Hippocampal formation (tissue), 2 donors: ENCODE measurements around the gene GCK.
A peak's percentile ranks its signal among the peaks of the same experiment; 100 is the strongest.
"Not testable (repeated sequence)": the region's sequence is repeated elsewhere in the genome, so short reads cannot be mapped to it uniquely, and the experiment has no call there.

Experiments used
- DNase-seq, 2 donors: peaks; one replicate each; lab custom pipeline; 2025; lab: John Stamatoyannopoulos, UW

GCK gene

GRCh38 chr7:44180631-44181030, 8.6 kb downstream of the GCK start:
- no peak for DNase-seq

GRCh38 chr7:44177570-44178131, 11.6 kb downstream of the GCK start:
- peak in 1 of 2 donors; percentile 21 for DNase-seq

GRCh38 chr7:44176486-44176885, 12.8 kb downstream of the GCK start:
- no peak for DNase-seq

- no peak for DNase-seq
Observed at GRCh38 chr7:44175730-44176129, 13.5 kb downstream of the GCK start.

GRCh38 chr7:44174694-44174948, 14.6 kb downstream of the GCK start:
- not testable (repeated sequence) for DNase-seq

- no peak for DNase-seq
Observed at GRCh38 chr7:44173911-44174693, 15.1 kb downstream of the GCK start.

- no peak for DNase-seq
Observed at GRCh38 chr7:44172803-44173424, 16.3 kb downstream of the GCK start.

GRCh38 chr7:44172352-44172751, 16.9 kb downstream of the GCK start:
- no peak for DNase-seq

GRCh38 chr7:44171901-44172300, 17.3 kb downstream of the GCK start:
- not testable (repeated sequence) for DNase-seq

- no peak for DNase-seq
Observed at GRCh38 chr7:44167920-44168319, 21.3 kb downstream of the GCK start.

GRCh38 chr7:44163591-44163990, 25.6 kb downstream of the GCK start:
- no peak for DNase-seq

GRCh38 chr7:44162785-44163395, 26.3 kb downstream of the GCK start:
- no peak for DNase-seq

GRCh38 chr7:44162179-44162578, 27.1 kb downstream of the GCK start:
- DNase-seq, result no peak

GRCh38 chr7:44161371-44161770, 27.9 kb downstream of the GCK start:
- DNase-seq, result no peak

- DNase-seq, result no peak
Observed at GRCh38 chr7:44159824-44160630, 29.2 kb downstream of the GCK start.

- peak in 1 of 2 donors; percentile 19 for DNase-seq
Observed at GRCh38 chr7:44158873-44159631, 30.2 kb downstream of the GCK start.

GRCh38 chr7:44158096-44158872, 31.0 kb downstream of the GCK start:
- no peak for DNase-seq

GRCh38 chr7:44157116-44158080, 31.8 kb downstream of the GCK start:
- DNase-seq, result no peak

GRCh38 chr7:44156453-44157010, 32.7 kb downstream of the GCK start:
- no peak for DNase-seq
